ENCODE measurements around the gene ADORA1. TPM values are rescaled to one million over a fixed set of nuclear protein-coding genes. Genes with fewer than 3 reads are reported as not detected.

Gene ADORA1
- 1 to 10 TPM; 1.6 to 5.5 TPM for total RNA-seq
- polyA plus RNA-seq (ENCODE audit: insufficient read length in 6 of 6), result 10 to 100 TPM in 4 of 6 donors, 1 to 10 TPM in 2; 3.1 to 18.7 (median 14.0) TPM
- long read RNA-seq, donor 1, partial matches to known transcripts, result 5 of 8 reads
- long read RNA-seq, donor 1, other reads (novel, unspliced or antisense), result 0 of 8 reads
- long read RNA-seq, donor 2, partial matches to known transcripts, result 0 of 1 reads
- long read RNA-seq, donor 2, other reads (novel, unspliced or antisense), result 0 of 1 reads
- long read RNA-seq, donor 3, partial matches to known transcripts, result 0 of 1 reads
- long read RNA-seq, donor 3, other reads (novel, unspliced or antisense), result 0 of 1 reads
- long read RNA-seq, donor 4, result 0 reads
- long read RNA-seq, donor 5, partial matches to known transcripts, result 18 of 18 reads
- long read RNA-seq, donor 5, other reads (novel, unspliced or antisense), result 0 of 18 reads
- long read RNA-seq, donor 6, result 0 reads
- long read RNA-seq, donor 7, partial matches to known transcripts, result 0 of 2 reads
- long read RNA-seq, donor 7, other reads (novel, unspliced or antisense), result 0 of 2 reads
- long read RNA-seq, donor 8, partial matches to known transcripts, result 0 of 1 reads
- long read RNA-seq, donor 8, other reads (novel, unspliced or antisense), result 0 of 1 reads
- long read RNA-seq, donor 9, result 0 reads
- long read RNA-seq, donor 10, result 0 reads
- long read RNA-seq, donor 11, partial matches to known transcripts, result 17 of 20 reads
- long read RNA-seq, donor 11, other reads (novel, unspliced or antisense), result 0 of 20 reads
- long read RNA-seq, donor 12, result 0 reads

DNA sequence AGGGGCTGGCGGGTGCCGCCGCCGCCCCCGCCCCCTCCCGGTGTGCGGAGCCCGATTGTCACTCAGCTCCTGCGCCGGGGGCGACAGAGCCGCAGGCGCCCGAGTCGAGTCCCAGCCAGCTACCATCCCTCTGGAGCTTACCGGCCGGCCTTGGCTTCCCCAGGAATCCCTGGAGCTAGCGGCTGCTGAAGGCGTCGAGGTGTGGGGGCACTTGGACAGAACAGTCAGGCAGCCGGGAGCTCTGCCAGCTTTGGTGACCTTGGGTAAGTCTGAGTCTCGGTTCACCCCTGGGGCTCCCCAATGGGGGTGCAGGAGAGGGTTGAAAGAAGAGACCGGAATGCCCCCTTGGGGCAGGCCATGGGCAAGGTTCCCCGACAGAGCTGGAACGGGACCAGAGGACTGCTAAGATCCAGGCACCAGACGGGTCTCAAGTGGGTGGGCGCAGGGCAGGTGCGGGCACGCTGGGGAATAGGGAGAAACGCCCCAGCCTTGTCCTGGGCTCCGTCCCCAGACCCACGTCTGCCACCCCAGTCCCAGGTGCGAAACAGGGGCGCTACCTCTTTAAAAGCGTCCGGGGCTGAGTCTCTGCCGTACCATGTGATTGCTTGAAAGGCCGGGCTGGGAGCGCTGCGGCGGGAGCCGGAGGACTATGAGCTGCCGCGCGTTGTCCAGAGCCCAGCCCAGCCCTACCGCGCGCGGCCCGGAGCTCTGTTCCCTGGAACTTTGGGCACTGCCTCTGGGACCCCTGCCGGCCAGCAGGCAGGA, at the start of gene ADORA1:
ADORA1 (plus strand) TSS at position 61 of the 765 bp plus-strand sequence. CDS start 1,116 bp downstream, outside the sequence.
- intact Hi-C loops (cut with DNase I), result no loop called here
- peak within 1 kb of the TSS; percentile 17 to 34 for H3K4me3 ChIP-seq
- H3K4me1 ChIP-seq, result peaks cover 30 to 44% of the 10 kb centered on the region in 2 donors
- DNase-seq, result peak in 3 of 4 donors; percentile 63 to 86 (median 70)
- peaks cover 0 to 90% of the 10 kb centered on the region in 2 donors for H3K27me3 ChIP-seq
- H3K27ac ChIP-seq, result no peak within 1 kb of the TSS
- TF ChIP-seq, protein P1, sequence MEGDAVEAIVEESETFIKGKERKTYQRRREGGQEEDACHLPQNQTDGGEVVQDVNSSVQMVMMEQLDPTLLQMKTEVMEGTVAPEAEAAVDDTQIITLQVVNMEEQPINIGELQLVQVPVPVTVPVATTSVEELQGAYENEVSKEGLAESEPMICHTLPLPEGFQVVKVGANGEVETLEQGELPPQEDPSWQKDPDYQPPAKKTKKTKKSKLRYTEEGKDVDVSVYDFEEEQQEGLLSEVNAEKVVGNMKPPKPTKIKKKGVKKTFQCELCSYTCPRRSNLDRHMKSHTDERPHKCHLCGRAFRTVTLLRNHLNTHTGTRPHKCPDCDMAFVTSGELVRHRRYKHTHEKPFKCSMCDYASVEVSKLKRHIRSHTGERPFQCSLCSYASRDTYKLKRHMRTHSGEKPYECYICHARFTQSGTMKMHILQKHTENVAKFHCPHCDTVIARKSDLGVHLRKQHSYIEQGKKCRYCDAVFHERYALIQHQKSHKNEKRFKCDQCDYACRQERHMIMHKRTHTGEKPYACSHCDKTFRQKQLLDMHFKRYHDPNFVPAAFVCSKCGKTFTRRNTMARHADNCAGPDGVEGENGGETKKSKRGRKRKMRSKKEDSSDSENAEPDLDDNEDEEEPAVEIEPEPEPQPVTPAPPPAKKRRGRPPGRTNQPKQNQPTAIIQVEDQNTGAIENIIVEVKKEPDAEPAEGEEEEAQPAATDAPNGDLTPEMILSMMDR (IDR thresholded peaks at IDR 0.05), result no peak
- no peaks in the 10 kb centered on the region for H3K36me3 ChIP-seq
- no peaks in the 10 kb centered on the region for H3K9me3 ChIP-seq
- ATAC-seq, result peak; percentile 93

DNA sequence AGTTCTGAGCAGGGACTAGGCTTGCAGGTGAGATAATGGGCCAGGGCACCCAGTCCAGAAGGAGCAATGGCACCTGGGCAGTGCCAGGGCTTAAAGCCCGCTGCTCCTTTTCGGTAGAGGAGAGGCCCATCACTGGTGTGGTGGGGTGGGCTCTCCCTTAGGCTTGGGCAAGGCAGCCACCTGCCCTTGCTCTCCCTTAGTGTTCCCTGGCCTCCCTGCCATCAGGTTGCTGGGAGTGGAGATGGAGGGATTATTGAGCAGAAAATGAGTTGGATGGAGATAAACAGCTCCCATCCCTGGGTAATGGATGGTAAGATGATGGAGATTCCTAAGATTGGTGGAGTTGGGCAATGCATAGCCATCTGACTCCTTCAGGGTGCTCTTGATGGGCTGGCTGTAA, 49.6 kb upstream of the ADORA1 start:
- ATAC-seq, result no peak

DNA sequence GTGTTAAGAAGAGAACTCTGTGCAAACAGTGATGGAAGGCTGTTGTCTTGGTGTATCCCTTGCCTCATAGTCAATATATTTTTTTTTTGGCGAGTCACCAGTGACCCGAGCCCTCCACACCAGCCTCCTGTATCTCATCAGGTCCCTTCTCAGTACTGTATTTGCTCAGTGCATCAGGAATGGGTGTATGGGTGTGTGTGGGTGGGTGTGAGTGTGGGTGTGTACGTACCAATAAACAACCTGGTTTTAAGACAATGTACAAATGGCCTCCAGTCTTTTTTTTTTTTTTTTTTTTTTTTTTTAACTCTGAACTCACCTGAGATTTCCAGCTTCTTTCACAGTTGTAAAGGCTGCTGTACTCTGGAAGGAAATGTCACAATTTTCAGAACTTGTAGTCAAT, 49.0 kb upstream of the ADORA1 start:
- Histone ChIP-seq H3K4me1 (peaks cover 0 to 17% of the 10 kb centered on the region in 2 donors), H3K4me3 (no peak overlapping the region), H3K36me3 (no peaks in the 10 kb centered on the region), H3K9me3 (no peaks in the 10 kb centered on the region), H3K27ac (no peak overlapping the region), H3K27me3 (peaks cover 5 to 35% of the 10 kb centered on the region in 2 donors)
- intact Hi-C loops (cut with DNase I), result no loop called here
- DNase-seq, result no peak
- TF ChIP-seq, protein P1 (IDR thresholded peaks at IDR 0.05), result no peak
- ATAC-seq, result no peak

More for the DNA sequence above, 49.6 kb upstream of the ADORA1 start:
- peaks cover 0 to 17% of the 10 kb centered on the region in 2 donors for H3K4me1 ChIP-seq
- peaks cover 5 to 35% of the 10 kb centered on the region in 2 donors for H3K27me3 ChIP-seq
- no peak overlapping the region for H3K4me3 ChIP-seq
- intact Hi-C loops (cut with DNase I), result no loop called here
- H3K27ac ChIP-seq, result no peak overlapping the region
- TF ChIP-seq, protein P1 (IDR thresholded peaks at IDR 0.05), result no peak
- DNase-seq, result no peak
- no peaks in the 10 kb centered on the region for H3K9me3 ChIP-seq
- H3K36me3 ChIP-seq, result no peaks in the 10 kb centered on the region

DNA sequence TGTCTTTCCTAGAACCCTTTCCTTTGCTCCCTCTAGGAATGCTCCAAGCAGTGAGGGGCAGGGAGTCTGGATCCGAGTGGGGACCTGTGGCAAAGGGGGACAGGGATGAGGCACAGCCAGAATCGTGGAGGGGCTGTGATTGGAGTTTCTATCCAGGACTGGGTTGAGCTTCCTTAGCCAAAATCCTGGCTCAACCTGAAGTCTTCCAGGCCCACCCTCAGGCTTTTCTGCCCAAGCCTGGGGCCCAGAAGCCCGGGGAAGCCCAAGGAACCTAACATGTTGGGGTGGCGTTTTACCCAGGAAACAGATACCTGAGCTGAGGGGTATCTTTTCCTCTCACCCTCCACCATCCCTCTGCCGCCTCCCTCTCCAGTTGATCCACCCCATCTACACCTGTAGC, 47.1 kb upstream of the ADORA1 start:
- DNase-seq, result no peak
- intact Hi-C loops (cut with DNase I), result no loop called here
- Histone ChIP-seq H3K4me3 (no peak overlapping the region), H3K27ac (no peak overlapping the region), H3K36me3 (no peaks in the 10 kb centered on the region), H3K4me1 (peaks cover 0 to 10% of the 10 kb centered on the region in 2 donors), H3K9me3 (no peaks in the 10 kb centered on the region), H3K27me3 (peaks cover 3 to 24% of the 10 kb centered on the region in 2 donors)
- TF ChIP-seq, protein P1 (IDR thresholded peaks at IDR 0.05), result no peak
- no peak for ATAC-seq

All from left lung (tissue), 14 donors.